ENCODE results near the gene ABCD3. TPM values are rescaled to one million over a fixed set of nuclear protein-coding genes. Genes with fewer than 3 reads are reported as not detected.
A peak's percentile ranks its signal among the peaks of the same experiment; 100 is the strongest.

ABCD3 gene
- total and polyA plus RNA-seq, 2 of the 13 experiments (the other 11 are each of a cell fraction or from before 2014, with no cell fraction given), result 27.5 to 166 TPM

DNA sequence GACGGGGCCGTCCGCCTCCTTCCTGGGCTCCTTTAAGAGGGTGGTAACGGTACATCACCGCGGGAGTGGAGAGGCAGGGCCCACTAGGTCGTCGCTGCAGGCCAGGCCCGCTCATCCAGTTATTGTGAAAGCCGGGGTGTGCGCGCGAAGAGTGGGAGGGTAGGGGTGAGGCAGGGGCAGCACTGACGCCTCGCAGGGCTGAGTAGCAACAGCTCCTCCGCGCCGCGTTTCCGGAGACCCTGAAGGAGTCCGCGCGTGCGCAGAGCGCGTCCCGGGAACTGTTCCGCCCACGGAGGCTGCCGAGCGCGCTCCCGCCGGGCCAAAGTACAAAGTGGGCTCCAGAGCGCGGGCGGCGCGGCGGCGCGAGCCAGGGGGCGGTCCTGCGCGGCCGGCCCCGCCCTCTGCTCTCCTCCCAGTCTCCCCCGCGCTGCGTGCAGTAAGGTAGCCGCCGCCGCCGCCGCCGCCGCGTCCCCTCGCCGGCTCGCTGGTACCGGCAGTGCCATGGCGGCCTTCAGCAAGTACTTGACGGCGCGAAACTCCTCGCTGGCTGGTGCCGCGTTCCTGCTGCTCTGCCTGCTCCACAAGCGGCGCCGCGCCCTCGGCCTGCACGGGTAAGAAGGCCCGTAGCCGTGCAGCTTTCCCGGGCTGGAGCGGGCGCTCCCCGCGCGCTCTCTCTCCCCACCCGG is at the start of gene ABCD3 (continued):
- TF ChIP-seq CSRNP2 (CRISPR knock-in tag; conservative IDR thresholded peaks at IDR 0.05; ENCODE audit: low read depth) (no peak), E2F1 (CRISPR knock-in tag; IDR thresholded peaks at IDR 0.05) (peak; percentile 85), ZNF501 (CRISPR knock-in tag; IDR thresholded peaks at IDR 0.05) (0 out of 2 replicates have a peak, but pooled peaks have one; percentile 35), IKZF5 (CRISPR knock-in tag; IDR thresholded peaks at IDR 0.05) (peak; percentile 76), RFXAP (CRISPR knock-in tag; IDR thresholded peaks at IDR 0.05; ENCODE audit: borderline replicate concordance) (peak; percentile 1; the same call in 1 of the 2 replicates), TCF7L2 (IDR thresholded peaks at IDR 0.05; ENCODE audit: low read depth, low read length) (no peak), SNRNP70 (IDR thresholded peaks at IDR 0.05; ENCODE audit: low read depth, low read length) (no peak), ELF1 (CRISPR knock-in tag; IDR thresholded peaks at IDR 0.05) (peak; percentile 79), KAT8 (CRISPR knock-in tag; IDR thresholded peaks at IDR 0.05) (peak; percentile 54), EEA1 (CRISPR knock-in tag; IDR thresholded peaks at IDR 0.05; ENCODE audit: borderline replicate concordance) (peak; percentile 54; the same call in 1 of the 2 replicates), ZNF605 (CRISPR knock-in tag; IDR thresholded peaks at IDR 0.05) (peak; percentile 56), HES4 (CRISPR knock-in tag; IDR thresholded peaks at IDR 0.05; ENCODE audit: borderline replicate concordance) (peak; percentile 76; the same call in 1 of the 2 replicates), ATF7 (IDR thresholded peaks at IDR 0.05) (no peak), ATF7 (CRISPR knock-in tag; IDR thresholded peaks at IDR 0.05) (no peak), RBM39 (IDR thresholded peaks at IDR 0.05; ENCODE audit: low read depth, low read length, poor library complexity, severe bottlenecking) (no peak), ZBTB26 (CRISPR knock-in tag; IDR thresholded peaks at IDR 0.05; ENCODE audit: borderline replicate concordance) (no peak; the same call in 1 of the 2 replicates)
- TF ChIP-seq, protein P1, sequence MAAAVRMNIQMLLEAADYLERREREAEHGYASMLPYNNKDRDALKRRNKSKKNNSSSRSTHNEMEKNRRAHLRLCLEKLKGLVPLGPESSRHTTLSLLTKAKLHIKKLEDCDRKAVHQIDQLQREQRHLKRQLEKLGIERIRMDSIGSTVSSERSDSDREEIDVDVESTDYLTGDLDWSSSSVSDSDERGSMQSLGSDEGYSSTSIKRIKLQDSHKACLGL (CRISPR knock-in tag; IDR thresholded peaks at IDR 0.05), result peak; percentile 68
- TF ChIP-seq, protein P2, sequence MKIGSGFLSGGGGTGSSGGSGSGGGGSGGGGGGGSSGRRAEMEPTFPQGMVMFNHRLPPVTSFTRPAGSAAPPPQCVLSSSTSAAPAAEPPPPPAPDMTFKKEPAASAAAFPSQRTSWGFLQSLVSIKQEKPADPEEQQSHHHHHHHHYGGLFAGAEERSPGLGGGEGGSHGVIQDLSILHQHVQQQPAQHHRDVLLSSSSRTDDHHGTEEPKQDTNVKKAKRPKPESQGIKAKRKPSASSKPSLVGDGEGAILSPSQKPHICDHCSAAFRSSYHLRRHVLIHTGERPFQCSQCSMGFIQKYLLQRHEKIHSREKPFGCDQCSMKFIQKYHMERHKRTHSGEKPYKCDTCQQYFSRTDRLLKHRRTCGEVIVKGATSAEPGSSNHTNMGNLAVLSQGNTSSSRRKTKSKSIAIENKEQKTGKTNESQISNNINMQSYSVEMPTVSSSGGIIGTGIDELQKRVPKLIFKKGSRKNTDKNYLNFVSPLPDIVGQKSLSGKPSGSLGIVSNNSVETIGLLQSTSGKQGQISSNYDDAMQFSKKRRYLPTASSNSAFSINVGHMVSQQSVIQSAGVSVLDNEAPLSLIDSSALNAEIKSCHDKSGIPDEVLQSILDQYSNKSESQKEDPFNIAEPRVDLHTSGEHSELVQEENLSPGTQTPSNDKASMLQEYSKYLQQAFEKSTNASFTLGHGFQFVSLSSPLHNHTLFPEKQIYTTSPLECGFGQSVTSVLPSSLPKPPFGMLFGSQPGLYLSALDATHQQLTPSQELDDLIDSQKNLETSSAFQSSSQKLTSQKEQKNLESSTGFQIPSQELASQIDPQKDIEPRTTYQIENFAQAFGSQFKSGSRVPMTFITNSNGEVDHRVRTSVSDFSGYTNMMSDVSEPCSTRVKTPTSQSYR (CRISPR knock-in tag; IDR thresholded peaks at IDR 0.05; ENCODE audit: borderline replicate concordance), result no peak
- TF ChIP-seq, protein P3, sequence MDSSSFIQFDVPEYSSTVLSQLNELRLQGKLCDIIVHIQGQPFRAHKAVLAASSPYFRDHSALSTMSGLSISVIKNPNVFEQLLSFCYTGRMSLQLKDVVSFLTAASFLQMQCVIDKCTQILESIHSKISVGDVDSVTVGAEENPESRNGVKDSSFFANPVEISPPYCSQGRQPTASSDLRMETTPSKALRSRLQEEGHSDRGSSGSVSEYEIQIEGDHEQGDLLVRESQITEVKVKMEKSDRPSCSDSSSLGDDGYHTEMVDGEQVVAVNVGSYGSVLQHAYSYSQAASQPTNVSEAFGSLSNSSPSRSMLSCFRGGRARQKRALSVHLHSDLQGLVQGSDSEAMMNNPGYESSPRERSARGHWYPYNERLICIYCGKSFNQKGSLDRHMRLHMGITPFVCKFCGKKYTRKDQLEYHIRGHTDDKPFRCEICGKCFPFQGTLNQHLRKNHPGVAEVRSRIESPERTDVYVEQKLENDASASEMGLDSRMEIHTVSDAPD (CRISPR knock-in tag; IDR thresholded peaks at IDR 0.05), result no peak; the same call in 1 of the 2 replicates

Measured in HepG2 (cell line).